Chondrocyte (in vitro differentiated cells): Measurements from ENCODE around the gene CFAP54. TPM values are rescaled to one million over a fixed set of nuclear protein-coding genes. Genes with fewer than 3 reads are reported as not detected.

ENCODE experiments used
- DNase-seq: peaks from one replicate; pipeline ENCODE4 v3.0.0; 2021; ENCODE audit warnings: mixed read lengths, low spot score
- H3K27ac Mint-ChIP-seq: one replicate; pipeline ENCODE4 v1.8.0; 2021; ENCODE audit warnings: mild to moderate bottlenecking, moderate library complexity, mixed read lengths; ENCODE audit not compliant: unreplicated experiment
- H3K27me3 Mint-ChIP-seq: 2 replicates; pipeline ENCODE4 v1.8.0; 2021; ENCODE audit warnings: low read depth, mixed read lengths
- H3K36me3 Mint-ChIP-seq: 2 replicates; pipeline ENCODE4 v1.8.0; 2021; ENCODE audit warnings: low read depth, mixed read lengths
- H3K4me1 Mint-ChIP-seq: 2 replicates; pipeline ENCODE4 v1.8.0; 2021; ENCODE audit warnings: low read depth, mild to moderate bottlenecking, mixed read lengths
- H3K4me3 Mint-ChIP-seq: one replicate; pipeline ENCODE4 v1.8.0; 2021; ENCODE audit warnings: mild to moderate bottlenecking, moderate library complexity, mixed read lengths; ENCODE audit not compliant: unreplicated experiment
- H3K9me3 Mint-ChIP-seq: 2 replicates; pipeline ENCODE4 v1.8.0; 2021; ENCODE audit warnings: low read depth, mixed read lengths
- total RNA-seq: library from RNA; stranded (reverse); gene quantifications from 3 replicates; pipeline ENCODE4 v1.2.1, GENCODE V29; 2021
- TF ChIP-seq, protein P1 (sequence below): fragments of 200-600 bp; sonication (generic); IDR thresholded peaks from 2 replicates; pipeline ENCODE4 v1.5.0; 2021; ENCODE audit warnings: antibody characterized with exemption, mild to moderate bottlenecking, moderate library complexity

The CFAP54 gene
- total RNA-seq, 1 donor from 2014 or later = 0.15 TPM

GRCh38 chr12:96776908-96777307, 287.5 kb downstream of the CFAP54 start:
- H3K4me1 Mint-ChIP-seq = peaks cover 14% of the 10 kb centered on the region
- no peak for DNase-seq
- peaks cover 3% of the 10 kb centered on the region for H3K9me3 Mint-ChIP-seq
- TF ChIP-seq, protein P1, sequence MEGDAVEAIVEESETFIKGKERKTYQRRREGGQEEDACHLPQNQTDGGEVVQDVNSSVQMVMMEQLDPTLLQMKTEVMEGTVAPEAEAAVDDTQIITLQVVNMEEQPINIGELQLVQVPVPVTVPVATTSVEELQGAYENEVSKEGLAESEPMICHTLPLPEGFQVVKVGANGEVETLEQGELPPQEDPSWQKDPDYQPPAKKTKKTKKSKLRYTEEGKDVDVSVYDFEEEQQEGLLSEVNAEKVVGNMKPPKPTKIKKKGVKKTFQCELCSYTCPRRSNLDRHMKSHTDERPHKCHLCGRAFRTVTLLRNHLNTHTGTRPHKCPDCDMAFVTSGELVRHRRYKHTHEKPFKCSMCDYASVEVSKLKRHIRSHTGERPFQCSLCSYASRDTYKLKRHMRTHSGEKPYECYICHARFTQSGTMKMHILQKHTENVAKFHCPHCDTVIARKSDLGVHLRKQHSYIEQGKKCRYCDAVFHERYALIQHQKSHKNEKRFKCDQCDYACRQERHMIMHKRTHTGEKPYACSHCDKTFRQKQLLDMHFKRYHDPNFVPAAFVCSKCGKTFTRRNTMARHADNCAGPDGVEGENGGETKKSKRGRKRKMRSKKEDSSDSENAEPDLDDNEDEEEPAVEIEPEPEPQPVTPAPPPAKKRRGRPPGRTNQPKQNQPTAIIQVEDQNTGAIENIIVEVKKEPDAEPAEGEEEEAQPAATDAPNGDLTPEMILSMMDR = no peak
- no peaks in the 10 kb centered on the region for H3K27me3 Mint-ChIP-seq
- no peak overlapping the region for H3K4me3 Mint-ChIP-seq
- no peak overlapping the region for H3K27ac Mint-ChIP-seq
- H3K36me3 Mint-ChIP-seq = no peaks in the 10 kb centered on the region

- Mint-ChIP-seq H3K4me3 (no peak overlapping the region), H3K27me3 (no peaks in the 10 kb centered on the region), H3K27ac (no peak overlapping the region), H3K9me3 (no peaks in the 10 kb centered on the region), H3K36me3 (no peaks in the 10 kb centered on the region), H3K4me1 (no peaks in the 10 kb centered on the region)
- no peak for DNase-seq
- TF ChIP-seq, protein P1 = no peak
Measured at GRCh38 chr12:96780330-96780729, 291.0 kb downstream of the CFAP54 start.

DNA sequence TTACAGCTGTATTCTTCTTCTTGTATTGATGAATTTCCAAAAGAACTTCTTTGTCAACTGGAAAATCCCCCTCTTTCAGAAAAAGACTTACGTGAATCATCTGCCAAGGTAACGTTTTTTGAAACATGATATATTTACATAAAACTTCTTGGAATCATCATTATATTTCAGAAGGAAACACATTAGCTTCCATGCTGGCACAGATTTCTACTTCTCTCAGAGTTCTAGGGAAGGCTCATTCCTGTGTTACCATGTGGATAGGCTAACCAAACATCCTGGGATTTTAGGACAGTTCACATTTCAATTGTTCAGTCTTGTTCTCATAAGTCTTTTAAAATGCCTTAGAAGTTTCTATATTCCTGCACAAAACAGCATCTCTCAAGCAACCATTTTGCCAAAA, 297.4 kb downstream of the CFAP54 start:
- H3K9me3 Mint-ChIP-seq = no peaks in the 10 kb centered on the region
- H3K36me3 Mint-ChIP-seq = no peaks in the 10 kb centered on the region
- H3K4me1 Mint-ChIP-seq = peaks cover 5% of the 10 kb centered on the region
- H3K4me3 Mint-ChIP-seq = no peak overlapping the region
- DNase-seq = no peak
- H3K27ac Mint-ChIP-seq = no peak overlapping the region
- TF ChIP-seq, protein P1 = no peak
- peaks cover 4% of the 10 kb centered on the region for H3K27me3 Mint-ChIP-seq

- Mint-ChIP-seq H3K27me3 (peaks cover 7% of the 10 kb centered on the region), H3K36me3 (no peaks in the 10 kb centered on the region), H3K9me3 (peaks cover 32% of the 10 kb centered on the region), H3K4me1 (peaks cover 4% of the 10 kb centered on the region), H3K27ac (no peak overlapping the region), H3K4me3 (no peak overlapping the region)
- TF ChIP-seq, protein P1 = no peak
- DNase-seq = no peak
Measured at GRCh38 chr12:96803969-96804368, 314.6 kb downstream of the CFAP54 start.

GRCh38 chr12:96806272-96806671, 316.9 kb downstream of the CFAP54 start:
- no peaks in the 10 kb centered on the region for H3K36me3 Mint-ChIP-seq
- H3K4me3 Mint-ChIP-seq = no peak overlapping the region
- H3K27ac Mint-ChIP-seq = no peak overlapping the region
- no peak for DNase-seq
- TF ChIP-seq, protein P1 = no peak
- H3K9me3 Mint-ChIP-seq = peaks cover 35% of the 10 kb centered on the region
- peaks cover 3% of the 10 kb centered on the region for H3K27me3 Mint-ChIP-seq
- peaks cover 6% of the 10 kb centered on the region for H3K4me1 Mint-ChIP-seq
